GM23248 (cell line): Measurements from ENCODE around the gene ZNF736.

ENCODE experiments used
- EZH2 ChIP-seq: fragments of 200-600 bp; sonication (generic); IDR thresholded peaks from 2 replicates; pipeline ENCODE4 v1.6.1; 2018; ENCODE audit warnings: antibody characterized with exemption, mild to moderate bottlenecking; ENCODE audit not compliant: insufficient read depth, poor library complexity, severe bottlenecking
- EZH2phosphoT487 ChIP-seq: fragments of 200-600 bp; sonication (generic); IDR thresholded peaks from 2 replicates; pipeline ENCODE4 v1.6.1; 2018; ENCODE audit warnings: antibody characterized with exemption, moderate library complexity, mild to moderate bottlenecking, low read depth; ENCODE audit not compliant: insufficient read depth

DNA sequence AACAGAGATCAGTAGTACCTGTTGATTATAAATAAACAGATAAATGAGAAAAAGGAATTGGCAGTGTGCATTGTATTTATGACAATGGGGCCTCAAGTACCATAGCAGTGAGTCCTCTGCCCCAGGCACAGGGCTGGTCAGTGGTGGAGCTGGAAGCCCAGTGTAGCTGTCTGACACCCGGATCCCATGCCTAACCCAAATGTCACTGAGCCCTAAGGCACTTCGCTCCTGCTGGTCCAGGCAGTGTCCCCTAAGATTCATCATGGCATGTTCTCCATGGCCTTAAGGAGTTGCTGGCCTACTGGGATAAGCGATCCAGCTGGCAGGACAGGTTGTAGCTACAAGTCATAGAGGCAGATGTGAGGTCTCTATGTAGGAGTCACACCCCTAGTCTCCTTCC lies 3.3 kb upstream of the ZNF736 start:
- TF ChIP-seq EZH2 (no peak), EZH2phosphoT487 (no peak)
